ENCODE data around the gene DAPK1.

DAPK1 gene

GRCh38 chr9:87461256-87461655, 36.4 kb upstream of the DAPK1 start:
- Histone ChIP-seq H4K20me1 (ENCODE audit: insufficient read depth, low read length) (no peaks in the 10 kb centered on the region), H3K4me1 (ENCODE audit: low read length) (peaks cover 11% of the 10 kb centered on the region)
- DNase-seq = no peak

GRCh38 chr9:87464110-87464991, 33.3 kb upstream of the DAPK1 start:
- no peak for DNase-seq
- Histone ChIP-seq H3K36me3 (replicated peaks; ENCODE audit: insufficient read depth, low read length) (no peaks in the 10 kb centered on the region), H3K9me3 (replicated peaks; ENCODE audit: insufficient read depth, low read length) (no peaks in the 10 kb centered on the region), H3K4me3 (ENCODE audit: low read length) (no peak overlapping the region), H3K9ac (ENCODE audit: low read length) (no peak overlapping the region), H3K27ac (ENCODE audit: low read length) (0 out of 2 replicates have a peak overlapping the region, but pooled peaks have one; percentile 0), H3K27me3 (replicated peaks; ENCODE audit: insufficient read depth, low read length) (no peaks in the 10 kb centered on the region), H3K4me2 (ENCODE audit: low read depth, low read length) (no peak overlapping the region; the same call in 1 of the 2 replicates), H3F3A (ENCODE audit: insufficient read depth, low read length) (no peaks in the 10 kb centered on the region), H3K4me1 (ENCODE audit: low read length) (peaks cover 11% of the 10 kb centered on the region), H2AFZ (ENCODE audit: low read length) (0 out of 2 replicates have a peak overlapping the region, but pooled peaks have one; percentile 17), H3K79me2 (ENCODE audit: low read length) (no peaks in the 10 kb centered on the region), H3K9me2 (replicated peaks; ENCODE audit: insufficient read depth, low read length) (no peaks in the 10 kb centered on the region), H4K20me1 (ENCODE audit: insufficient read depth, low read length) (no peaks in the 10 kb centered on the region)
- TF ChIP-seq CTCF (IDR thresholded peaks at IDR 0.05; ENCODE audit: low read length) (no peak), EZH2phosphoT487 (IDR thresholded peaks at IDR 0.05; ENCODE audit: low read length) (no peak), EZH2 (optimal IDR thresholded peaks at IDR 0.05; ENCODE audit: low read depth, low read length) (no peak)

More at GRCh38 chr9:87461256-87461655, 36.4 kb upstream of the DAPK1 start:
- no peaks in the 10 kb centered on the region for H3K9me3 ChIP-seq (replicated peaks; ENCODE audit: insufficient read depth, low read length)
- H3K9me2 ChIP-seq (replicated peaks; ENCODE audit: insufficient read depth, low read length) = no peaks in the 10 kb centered on the region
- H3F3A ChIP-seq (ENCODE audit: insufficient read depth, low read length) = no peaks in the 10 kb centered on the region
- no peak overlapping the region for H3K4me3 ChIP-seq (ENCODE audit: low read length)
- H3K36me3 ChIP-seq (replicated peaks; ENCODE audit: insufficient read depth, low read length) = no peaks in the 10 kb centered on the region
- H3K79me2 ChIP-seq (ENCODE audit: low read length) = no peaks in the 10 kb centered on the region
- no peak overlapping the region for H3K9ac ChIP-seq (ENCODE audit: low read length)
- H3K27me3 ChIP-seq (replicated peaks; ENCODE audit: insufficient read depth, low read length) = no peaks in the 10 kb centered on the region
- no peak for TF ChIP-seq EZH2 (optimal IDR thresholded peaks at IDR 0.05; ENCODE audit: low read depth, low read length)
- TF ChIP-seq CTCF (IDR thresholded peaks at IDR 0.05; ENCODE audit: low read length) = no peak
- no peak for TF ChIP-seq EZH2phosphoT487 (IDR thresholded peaks at IDR 0.05; ENCODE audit: low read length)
- H3K27ac ChIP-seq (ENCODE audit: low read length) = no peak overlapping the region
- no peak overlapping the region for H3K4me2 ChIP-seq (ENCODE audit: low read depth, low read length)
- no peak overlapping the region for H2AFZ ChIP-seq (ENCODE audit: low read length)

DNA sequence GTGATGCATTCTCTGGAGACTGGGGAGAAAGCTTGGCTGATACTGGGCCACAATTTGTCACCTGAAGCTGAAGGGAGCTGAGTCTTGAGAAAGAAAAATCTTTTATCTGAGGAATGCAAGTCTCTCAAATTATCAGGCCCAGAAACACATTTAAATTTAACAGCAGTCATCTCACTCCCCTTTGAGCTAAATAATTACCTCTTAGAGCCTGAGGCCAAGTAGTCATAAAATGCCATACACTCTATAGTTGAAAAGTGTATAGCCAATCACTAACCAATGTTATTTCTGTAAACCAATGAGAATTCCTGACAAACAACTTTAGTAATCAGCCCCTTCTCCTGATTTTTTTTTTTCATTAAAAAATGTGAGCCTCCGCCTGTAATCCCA, 32.7 kb upstream of the DAPK1 start:
- Histone ChIP-seq H3K79me2 (ENCODE audit: low read length) (no peaks in the 10 kb centered on the region), H3K4me2 (ENCODE audit: low read depth, low read length) (no peak overlapping the region), H4K20me1 (ENCODE audit: insufficient read depth, low read length) (no peaks in the 10 kb centered on the region), H3K4me3 (ENCODE audit: low read length) (no peak overlapping the region), H2AFZ (ENCODE audit: low read length) (no peak overlapping the region), H3K9me3 (replicated peaks; ENCODE audit: insufficient read depth, low read length) (no peaks in the 10 kb centered on the region), H3K27me3 (replicated peaks; ENCODE audit: insufficient read depth, low read length) (no peaks in the 10 kb centered on the region), H3F3A (ENCODE audit: insufficient read depth, low read length) (no peaks in the 10 kb centered on the region), H3K4me1 (ENCODE audit: low read length) (peaks cover 11% of the 10 kb centered on the region), H3K9ac (ENCODE audit: low read length) (no peak overlapping the region), H3K27ac (ENCODE audit: low read length) (no peak overlapping the region), H3K9me2 (replicated peaks; ENCODE audit: insufficient read depth, low read length) (no peaks in the 10 kb centered on the region), H3K36me3 (replicated peaks; ENCODE audit: insufficient read depth, low read length) (no peaks in the 10 kb centered on the region)
- no peak for TF ChIP-seq EZH2 (optimal IDR thresholded peaks at IDR 0.05; ENCODE audit: low read depth, low read length)
- TF ChIP-seq EZH2phosphoT487 (IDR thresholded peaks at IDR 0.05; ENCODE audit: low read length) = no peak
- no peak for TF ChIP-seq CTCF (IDR thresholded peaks at IDR 0.05; ENCODE audit: low read length)
- DNase-seq = no peak
